NCI-H345 (cell line): ENCODE measurements around the gene SAMD13.

Experiments used
- DNase-seq: peaks from one replicate; lab custom pipeline; 2025; lab: John Stamatoyannopoulos, UW

The SAMD13 gene

GRCh38 chr1:84373436-84374141 is 72.1 kb downstream of the SAMD13 start:
- no peak for DNase-seq

- DNase-seq = no peak
These were observed 73.6 kb downstream of the SAMD13 start for GRCh38 chr1:84374991-84375696.

GRCh38 chr1:84376000-84376910 is 74.7 kb downstream of the SAMD13 start:
- DNase-seq = no peak

GRCh38 chr1:84377480-84378095 is 76.1 kb downstream of the SAMD13 start:
- no peak for DNase-seq

GRCh38 chr1:84379138-84379916 is 77.8 kb downstream of the SAMD13 start:
- no peak for DNase-seq

GRCh38 chr1:84379917-84380180 is 78.3 kb downstream of the SAMD13 start:
- DNase-seq = no peak

- no peak for DNase-seq
These were observed 80.6 kb downstream of the SAMD13 start for GRCh38 chr1:84382127-84382526.

- DNase-seq = no peak
These were observed 83.8 kb downstream of the SAMD13 start for GRCh38 chr1:84385347-84385746.

GRCh38 chr1:84386716-84387479 is 85.4 kb downstream of the SAMD13 start:
- no peak for DNase-seq

GRCh38 chr1:84387480-84388163 is 86.1 kb downstream of the SAMD13 start:
- no peak for DNase-seq

- no peak for DNase-seq
These were observed 88.7 kb downstream of the SAMD13 start for GRCh38 chr1:84390226-84390625.

GRCh38 chr1:84398175-84399155 is 97.0 kb downstream of the SAMD13 start, which contains the start of gene DNASE2B:
TSS of gene DNASE2B (plus strand) at chr1:84398484. CDS start at chr1:84398565, 81 bp downstream.
- no peak for DNase-seq
